GM12878 (cell line): ENCODE data around the gene SDF4. TPM values are rescaled to one million over a fixed set of nuclear protein-coding genes. Genes with fewer than 3 reads are reported as not detected.

Experiments used
- FOS ChIP-seq: IDR thresholded peaks from 3 replicates; pipeline ENCODE4 v1.6.1; 2011; ENCODE audit warnings: borderline replicate concordance; ENCODE audit not compliant: insufficient read length; ENCODE audit errors: extremely low read depth
- JUND ChIP-seq: IDR thresholded peaks from 2 replicates; pipeline ENCODE4 v1.6.1; 2012; ENCODE audit warnings: low read depth, mild to moderate bottlenecking, low read length, improper control_type of control experiment, moderate library complexity
- KDM1A ChIP-seq: fragments of 200-600 bp; sonication (generic); IDR thresholded peaks from 2 replicates; pipeline ENCODE4 v1.6.1; 2016; ENCODE audit warnings: borderline replicate concordance
- LARP7 ChIP-seq: fragments of 450-650 bp; IDR thresholded peaks from 2 replicates; pipeline ENCODE4 v1.6.1; 2017; ENCODE audit warnings: mild to moderate bottlenecking
- NR2C1 ChIP-seq: fragments of 450-650 bp; IDR thresholded peaks from 2 replicates; pipeline ENCODE4 v1.6.1; 2017; ENCODE audit warnings: antibody characterized with exemption, mild to moderate bottlenecking, moderate library complexity
- RFX5 ChIP-seq: IDR thresholded peaks from 2 replicates; pipeline ENCODE4 v1.6.1; 2011; ENCODE audit warnings: low read depth, low read length, improper control_type of control experiment
- TCF7 ChIP-seq: IDR thresholded peaks from 2 replicates; pipeline ENCODE4 v1.6.1; 2014; ENCODE audit warnings: antibody characterized with exemption, borderline replicate concordance
- ZNF207 ChIP-seq: fragments of 450-650 bp; IDR thresholded peaks from 2 replicates; pipeline ENCODE4 v1.6.1; 2014; ENCODE audit warnings: antibody characterized with exemption, mild to moderate bottlenecking, borderline replicate concordance
- polyA plus RNA-seq, 11 experiments: library from polyadenylated mRNA; depleted of rRNA in 4 of 11; unstranded in 6 of 11; stranded (reverse) in 5 of 11; fragments of >200 nt; fragmentation: Nextera tagmentation in 4 of 11; fragmentation: Illumina TruSeq in 1 of 11; extraction: Ambion mirVana in 4 of 11; extraction: Trizol in 1 of 11; gene quantifications; 1 replicate in 1 of 11; 2 replicates in 10 of 11; pipeline versions ENCODE4 v1.2.1 to v1.2.3, GENCODE V29; 2011 to 2016; ENCODE audit warnings: inconsistent platforms in 2 of 11, missing spikeins in 2 of 11, low read depth in 1 of 11
- total RNA-seq, 4 experiments: library from RNA; depleted of rRNA in 3 of 4; stranded (reverse); fragments of >200 nt in 3 of 4; fragmentation: Illumina TruSeq in 1 of 4; extraction: Trizol in 1 of 4; gene quantifications; 2 replicates each; pipeline versions ENCODE4 v1.2.1 to v1.2.3, GENCODE V29; 2013 to 2021
- TF ChIP-seq, protein P1 (sequence below): fragments of 450-650 bp; IDR thresholded peaks from 2 replicates; pipeline ENCODE4 v1.6.1; 2017; ENCODE audit warnings: mild to moderate bottlenecking, moderate library complexity

The SDF4 gene
- total and polyA plus RNA-seq, 10 of the 15 experiments (the other 5 are each of a cell fraction or from before 2014, with no cell fraction given): 0.44 to 97.2 (median 40.2) TPM

GRCh38 chr1:1204998-1205768, 26.6 kb downstream of the SDF4 start (continued):
- TF ChIP-seq ZNF207 (no peak), FOS (no peak), KDM1A (no peak), LARP7 (no peak), RFX5 (no peak), NR2C1 (no peak), TCF7 (no peak), JUND (no peak)
- TF ChIP-seq, protein P1, sequence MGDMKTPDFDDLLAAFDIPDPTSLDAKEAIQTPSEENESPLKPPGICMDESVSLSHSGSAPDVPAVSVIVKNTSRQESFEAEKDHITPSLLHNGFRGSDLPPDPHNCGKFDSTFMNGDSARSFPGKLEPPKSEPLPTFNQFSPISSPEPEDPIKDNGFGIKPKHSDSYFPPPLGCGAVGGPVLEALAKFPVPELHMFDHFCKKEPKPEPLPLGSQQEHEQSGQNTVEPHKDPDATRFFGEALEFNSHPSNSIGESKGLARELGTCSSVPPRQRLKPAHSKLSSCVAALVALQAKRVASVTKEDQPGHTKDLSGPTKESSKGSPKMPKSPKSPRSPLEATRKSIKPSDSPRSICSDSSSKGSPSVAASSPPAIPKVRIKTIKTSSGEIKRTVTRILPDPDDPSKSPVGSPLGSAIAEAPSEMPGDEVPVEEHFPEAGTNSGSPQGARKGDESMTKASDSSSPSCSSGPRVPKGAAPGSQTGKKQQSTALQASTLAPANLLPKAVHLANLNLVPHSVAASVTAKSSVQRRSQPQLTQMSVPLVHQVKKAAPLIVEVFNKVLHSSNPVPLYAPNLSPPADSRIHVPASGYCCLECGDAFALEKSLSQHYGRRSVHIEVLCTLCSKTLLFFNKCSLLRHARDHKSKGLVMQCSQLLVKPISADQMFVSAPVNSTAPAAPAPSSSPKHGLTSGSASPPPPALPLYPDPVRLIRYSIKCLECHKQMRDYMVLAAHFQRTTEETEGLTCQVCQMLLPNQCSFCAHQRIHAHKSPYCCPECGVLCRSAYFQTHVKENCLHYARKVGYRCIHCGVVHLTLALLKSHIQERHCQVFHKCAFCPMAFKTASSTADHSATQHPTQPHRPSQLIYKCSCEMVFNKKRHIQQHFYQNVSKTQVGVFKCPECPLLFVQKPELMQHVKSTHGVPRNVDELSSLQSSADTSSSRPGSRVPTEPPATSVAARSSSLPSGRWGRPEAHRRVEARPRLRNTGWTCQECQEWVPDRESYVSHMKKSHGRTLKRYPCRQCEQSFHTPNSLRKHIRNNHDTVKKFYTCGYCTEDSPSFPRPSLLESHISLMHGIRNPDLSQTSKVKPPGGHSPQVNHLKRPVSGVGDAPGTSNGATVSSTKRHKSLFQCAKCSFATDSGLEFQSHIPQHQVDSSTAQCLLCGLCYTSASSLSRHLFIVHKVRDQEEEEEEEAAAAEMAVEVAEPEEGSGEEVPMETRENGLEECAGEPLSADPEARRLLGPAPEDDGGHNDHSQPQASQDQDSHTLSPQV: no peak
